K562 (cell line): ENCODE results near the gene EXT2. TPM values are rescaled to one million over a fixed set of nuclear protein-coding genes. Genes with fewer than 3 reads are reported as not detected.

ENCODE experiments used
- BRD4 ChIP-seq: fragments of 200-600 bp; sonication (generic); IDR thresholded peaks from 2 replicates; pipeline ENCODE4 v1.6.1; 2017; ENCODE audit warnings: inconsistent platforms
- CXXC5 ChIP-seq: fragments of 250-450 bp; sonication (Bioruptor Pico); IDR thresholded peaks from 2 replicates; pipeline ENCODE4 v1.8.0; 2022; ENCODE audit warnings: inconsistent platforms, mild to moderate bottlenecking, moderate library complexity
- FOSL1 ChIP-seq: fragments of 200-800 bp; sonication (Bioruptor generic); conservative IDR thresholded peaks from 2 replicates; pipeline ENCODE4 v1.6.1; 2016; ENCODE audit warnings: missing genetic modification characterization, missing compliant biosample characterization
- FOXA3 ChIP-seq, 2 experiments: fragments of 450-650 bp in 1 of 2; sonication (generic) in 1 of 2; formaldehyde crosslinking; IDR thresholded peaks in 1 of 2; conservative IDR thresholded peaks in 1 of 2; 2 replicates each; pipeline versions ENCODE4 v1.4.0 to v1.8.0; 2020 to 2022; ENCODE audit warnings: mild to moderate bottlenecking in 2 of 2, missing genetic modification reagents in 1 of 2
- HNRNPUL1 ChIP-seq: fragments of 200-400 bp; formaldehyde crosslinking; IDR thresholded peaks from 2 replicates; pipeline ENCODE4 v1.6.1; 2017; ENCODE audit warnings: low read length
- JUND ChIP-seq, 2 experiments: IDR thresholded peaks; 2 replicates in 1 of 2; 3 replicates in 1 of 2; pipeline ENCODE4 v1.6.1; 2011; ENCODE audit warnings: borderline replicate concordance in 2 of 2, low read depth in 2 of 2, low read length in 2 of 2, improper control_type of control experiment in 1 of 2, missing biosample characterization in 1 of 2, missing genetic modification characterization in 1 of 2, missing genetic modification reagents in 1 of 2
- RBM34 ChIP-seq: fragments of 200-400 bp; formaldehyde crosslinking; IDR thresholded peaks from 2 replicates; pipeline ENCODE4 v1.6.1; 2018; ENCODE audit warnings: low read length, borderline replicate concordance; ENCODE audit not compliant: insufficient read depth
- RFX7 ChIP-seq: fragments of 250-450 bp; sonication (Bioruptor Pico); IDR thresholded peaks from 2 replicates; pipeline ENCODE4 v1.5.1; 2021; ENCODE audit warnings: mild to moderate bottlenecking
- TCF3 ChIP-seq: sonication (generic); formaldehyde crosslinking; IDR thresholded peaks from 2 replicates; pipeline ENCODE4 v1.4.0; 2020; ENCODE audit warnings: mild to moderate bottlenecking, missing genetic modification reagents
- ZNF239 ChIP-seq: fragments of 250-450 bp; sonication (Bioruptor Pico); IDR thresholded peaks from 2 replicates; pipeline ENCODE4 v1.4.0; 2020; ENCODE audit warnings: mild to moderate bottlenecking
- ZNF354B ChIP-seq: fragments of 250-450 bp; sonication (Bioruptor Pico); IDR thresholded peaks from 2 replicates; pipeline ENCODE4 v1.4.0; 2020
- ZNF644 ChIP-seq: fragments of 200-800 bp; sonication (Bioruptor generic); IDR thresholded peaks from 2 replicates; pipeline ENCODE4 v1.6.1; 2016; ENCODE audit warnings: low read depth, missing genetic modification characterization, missing compliant biosample characterization
- ZNF699 ChIP-seq: fragments of 250-450 bp; sonication (Bioruptor Pico); IDR thresholded peaks from 2 replicates; pipeline ENCODE4 v1.8.0; 2021; ENCODE audit warnings: mild to moderate bottlenecking, moderate library complexity; ENCODE audit not compliant: insufficient replicate concordance
- ZNF780A ChIP-seq: fragments of 250-450 bp; sonication (Bioruptor Pico); IDR thresholded peaks from 2 replicates; pipeline ENCODE4 v1.5.0; 2021; ENCODE audit warnings: mild to moderate bottlenecking
- polyA plus RNA-seq, 8 experiments: library from polyadenylated mRNA; depleted of rRNA in 4 of 8; stranded (reverse) in 5 of 8; unstranded in 3 of 8; fragments of >200 nt; fragmentation: Nextera tagmentation in 2 of 8; fragmentation: Illumina TruSeq in 1 of 8; extraction: Ambion mirVana in 2 of 8; extraction: Trizol in 1 of 8; gene quantifications; 2 replicates each; pipeline versions ENCODE4 v1.2.1 to v1.2.3, GENCODE V29; 2011 to 2014; ENCODE audit warnings: inconsistent platforms in 1 of 8, missing spikeins in 1 of 8
- total RNA-seq, 7 experiments: library from RNA; depleted of rRNA in 6 of 7; stranded (reverse); fragments of >200 nt in 6 of 7; fragmentation: Illumina TruSeq in 2 of 7; extraction: Trizol in 2 of 7; gene quantifications; 2 replicates each; pipeline versions ENCODE4 v1.2.1 to v1.2.3, GENCODE V29; 2011 to 2021; ENCODE audit warnings: low replicate concordance in 1 of 7
- TF ChIP-seq, protein P1 (sequence below): fragments of 250-450 bp; sonication (Bioruptor Pico); IDR thresholded peaks from 2 replicates; pipeline ENCODE4 v1.5.0; 2020; ENCODE audit warnings: mild to moderate bottlenecking
- TF ChIP-seq, protein P2 (sequence below), 2 experiments: IDR thresholded peaks; 2 replicates each; pipeline ENCODE4 v1.6.1; 2011; ENCODE audit warnings: borderline replicate concordance in 1 of 2, control low read depth in 1 of 2, low read depth in 1 of 2, low read length in 1 of 2, mild to moderate bottlenecking in 1 of 2, mixed read lengths in 1 of 2, moderate library complexity in 1 of 2; ENCODE audit not compliant: insufficient read depth in 1 of 2, insufficient read length in 1 of 2, poor library complexity in 1 of 2, severe bottlenecking in 1 of 2; ENCODE audit errors: extremely low read depth in 1 of 2
- TF ChIP-seq, protein P3 (sequence below): fragments of 250-450 bp; sonication (Bioruptor Pico); IDR thresholded peaks from 2 replicates; pipeline ENCODE4 v1.8.0; 2022; ENCODE audit warnings: moderate library complexity, mild to moderate bottlenecking, inconsistent platforms
- TF ChIP-seq, protein P4 (sequence below): fragments of 450-650 bp; IDR thresholded peaks from 2 replicates; pipeline ENCODE4 v1.6.1; 2016; ENCODE audit warnings: missing biosample characterization, missing genetic modification characterization
- TF ChIP-seq, protein P5 (sequence below): fragments of 250-450 bp; sonication (Bioruptor Pico); IDR thresholded peaks from 2 replicates; pipeline ENCODE4 v1.5.0; 2021; ENCODE audit warnings: mild to moderate bottlenecking, borderline replicate concordance

EXT2 gene
- total and polyA plus RNA-seq, 9 of the 15 experiments (the other 6 are each of a cell fraction or from before 2014, with no cell fraction given) = 7.5 to 52.1 (median 38.1) TPM

DNA sequence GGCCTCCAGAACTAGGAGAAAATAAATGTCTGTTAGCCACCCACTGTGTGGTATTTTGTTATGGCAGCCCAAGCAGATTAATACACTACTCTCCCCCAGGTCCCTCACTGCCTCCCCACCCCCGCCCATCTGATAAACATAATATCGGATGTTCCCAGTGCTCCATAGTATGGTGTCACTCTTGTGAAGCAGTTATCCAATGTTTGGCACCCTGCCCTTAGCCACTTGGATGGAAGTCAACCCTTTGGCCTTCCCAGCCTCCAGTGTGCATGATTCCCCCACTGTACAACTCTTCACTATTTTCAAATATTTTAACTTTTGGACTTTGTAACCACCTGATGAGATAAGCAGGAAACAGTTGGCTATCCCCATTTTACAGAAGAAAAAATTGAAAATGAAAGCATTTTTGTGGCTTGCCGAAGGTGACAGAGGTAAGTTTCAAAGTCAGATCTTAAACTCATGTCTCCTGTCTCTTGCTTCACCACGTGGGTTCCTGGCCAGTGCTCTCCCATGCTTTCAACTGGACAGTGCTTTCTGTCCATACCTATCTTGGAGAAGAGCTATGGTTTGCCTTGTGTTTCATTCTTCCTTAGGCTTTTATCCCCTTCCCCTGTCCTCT lies 161.3 kb downstream of the EXT2 start (continued):
- TF ChIP-seq ZNF354B (no peak), CXXC5 (CRISPR knock-in tag) (peak; percentile 12; the same call in 1 of the 2 replicates), ZNF699 (CRISPR knock-in tag) (no peak), ZNF239 (no peak), BRD4 (no peak), ZNF780A (CRISPR knock-in tag) (no peak), HNRNPUL1 (no peak), RBM34 (no peak), ZNF644 (tag) (no peak), FOXA3 (CRISPR knock-in tag; conservative IDR thresholded peaks at IDR 0.05 in 1 of 2, IDR thresholded peaks at IDR 0.05 in 1 of 2) (no peak), JUND (IDR thresholded peaks at IDR 0.05; ENCODE audit: borderline replicate concordance, low read depth, low read length) (0 out of 2 replicates have a peak, but pooled peaks have one; percentile 14), JUND (tag; IDR thresholded peaks at IDR 0.05; ENCODE audit: borderline replicate concordance, low read depth, low read length) (0 out of 3 replicates have a peak, but pooled peaks have one; percentile 15), RFX7 (CRISPR knock-in tag) (no peak), FOSL1 (tag) (no peak), TCF3 (CRISPR knock-in tag) (no peak)
- TF ChIP-seq, protein P1, sequence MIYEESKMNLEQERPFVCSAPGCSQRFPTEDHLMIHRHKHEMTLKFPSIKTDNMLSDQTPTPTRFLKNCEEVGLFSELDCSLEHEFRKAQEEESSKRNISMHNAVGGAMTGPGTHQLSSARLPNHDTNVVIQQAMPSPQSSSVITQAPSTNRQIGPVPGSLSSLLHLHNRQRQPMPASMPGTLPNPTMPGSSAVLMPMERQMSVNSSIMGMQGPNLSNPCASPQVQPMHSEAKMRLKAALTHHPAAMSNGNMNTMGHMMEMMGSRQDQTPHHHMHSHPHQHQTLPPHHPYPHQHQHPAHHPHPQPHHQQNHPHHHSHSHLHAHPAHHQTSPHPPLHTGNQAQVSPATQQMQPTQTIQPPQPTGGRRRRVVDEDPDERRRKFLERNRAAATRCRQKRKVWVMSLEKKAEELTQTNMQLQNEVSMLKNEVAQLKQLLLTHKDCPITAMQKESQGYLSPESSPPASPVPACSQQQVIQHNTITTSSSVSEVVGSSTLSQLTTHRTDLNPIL = no peak
- TF ChIP-seq, protein P2, sequence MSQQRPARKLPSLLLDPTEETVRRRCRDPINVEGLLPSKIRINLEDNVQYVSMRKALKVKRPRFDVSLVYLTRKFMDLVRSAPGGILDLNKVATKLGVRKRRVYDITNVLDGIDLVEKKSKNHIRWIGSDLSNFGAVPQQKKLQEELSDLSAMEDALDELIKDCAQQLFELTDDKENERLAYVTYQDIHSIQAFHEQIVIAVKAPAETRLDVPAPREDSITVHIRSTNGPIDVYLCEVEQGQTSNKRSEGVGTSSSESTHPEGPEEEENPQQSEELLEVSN (IDR thresholded peaks at IDR 0.05; ENCODE audit: borderline replicate concordance in 1 of 2, extremely low read depth in 1 of 2, insufficient read depth in 1 of 2, insufficient read length in 1 of 2, low read depth in 1 of 2, low read length in 1 of 2, poor library complexity in 1 of 2, severe bottlenecking in 1 of 2) = no peak
- TF ChIP-seq, protein P3, sequence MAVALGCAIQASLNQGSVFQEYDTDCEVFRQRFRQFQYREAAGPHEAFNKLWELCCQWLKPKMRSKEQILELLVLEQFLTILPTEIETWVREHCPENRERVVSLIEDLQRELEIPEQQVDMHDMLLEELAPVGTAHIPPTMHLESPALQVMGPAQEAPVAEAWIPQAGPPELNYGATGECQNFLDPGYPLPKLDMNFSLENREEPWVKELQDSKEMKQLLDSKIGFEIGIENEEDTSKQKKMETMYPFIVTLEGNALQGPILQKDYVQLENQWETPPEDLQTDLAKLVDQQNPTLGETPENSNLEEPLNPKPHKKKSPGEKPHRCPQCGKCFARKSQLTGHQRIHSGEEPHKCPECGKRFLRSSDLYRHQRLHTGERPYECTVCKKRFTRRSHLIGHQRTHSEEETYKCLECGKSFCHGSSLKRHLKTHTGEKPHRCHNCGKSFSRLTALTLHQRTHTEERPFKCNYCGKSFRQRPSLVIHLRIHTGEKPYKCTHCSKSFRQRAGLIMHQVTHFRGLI (CRISPR knock-in tag) = no peak
- TF ChIP-seq, protein P4, sequence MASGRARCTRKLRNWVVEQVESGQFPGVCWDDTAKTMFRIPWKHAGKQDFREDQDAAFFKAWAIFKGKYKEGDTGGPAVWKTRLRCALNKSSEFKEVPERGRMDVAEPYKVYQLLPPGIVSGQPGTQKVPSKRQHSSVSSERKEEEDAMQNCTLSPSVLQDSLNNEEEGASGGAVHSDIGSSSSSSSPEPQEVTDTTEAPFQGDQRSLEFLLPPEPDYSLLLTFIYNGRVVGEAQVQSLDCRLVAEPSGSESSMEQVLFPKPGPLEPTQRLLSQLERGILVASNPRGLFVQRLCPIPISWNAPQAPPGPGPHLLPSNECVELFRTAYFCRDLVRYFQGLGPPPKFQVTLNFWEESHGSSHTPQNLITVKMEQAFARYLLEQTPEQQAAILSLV (tag) = no peak
- TF ChIP-seq, protein P5, sequence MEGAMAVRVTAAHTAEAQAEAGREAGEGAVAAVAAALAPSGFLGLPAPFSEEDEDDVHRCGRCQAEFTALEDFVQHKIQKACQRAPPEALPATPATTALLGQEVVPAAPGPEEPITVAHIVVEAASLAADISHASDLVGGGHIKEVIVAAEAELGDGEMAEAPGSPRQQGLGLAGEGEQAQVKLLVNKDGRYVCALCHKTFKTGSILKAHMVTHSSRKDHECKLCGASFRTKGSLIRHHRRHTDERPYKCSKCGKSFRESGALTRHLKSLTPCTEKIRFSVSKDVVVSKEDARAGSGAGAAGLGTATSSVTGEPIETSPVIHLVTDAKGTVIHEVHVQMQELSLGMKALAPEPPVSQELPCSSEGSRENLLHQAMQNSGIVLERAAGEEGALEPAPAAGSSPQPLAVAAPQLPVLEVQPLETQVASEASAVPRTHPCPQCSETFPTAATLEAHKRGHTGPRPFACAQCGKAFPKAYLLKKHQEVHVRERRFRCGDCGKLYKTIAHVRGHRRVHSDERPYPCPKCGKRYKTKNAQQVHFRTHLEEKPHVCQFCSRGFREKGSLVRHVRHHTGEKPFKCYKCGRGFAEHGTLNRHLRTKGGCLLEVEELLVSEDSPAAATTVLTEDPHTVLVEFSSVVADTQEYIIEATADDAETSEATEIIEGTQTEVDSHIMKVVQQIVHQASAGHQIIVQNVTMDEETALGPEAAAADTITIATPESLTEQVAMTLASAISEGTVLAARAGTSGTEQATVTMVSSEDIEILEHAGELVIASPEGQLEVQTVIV (CRISPR knock-in tag) = no peak
